Mesenteric fat pad (tissue), 1 donor: ENCODE measurements around the gene ZNF280B. TPM values are rescaled to one million over a fixed set of nuclear protein-coding genes. Genes with fewer than 3 reads are reported as not detected.
"Not testable (repeated sequence)": the region's sequence is repeated elsewhere in the genome, so short reads cannot be mapped to it uniquely, and the experiment has no call there.

Experiments
- DNase-seq: peaks from one replicate; pipeline ENCODE4 v3.0.0-alpha.2; 2020; ENCODE audit warnings: low spot score
- total RNA-seq: library from RNA; stranded (reverse); fragmentation: NEBNext Ultra II Directional; extraction: Animal tissue kit (Norgen Biotek cat#: 25700); gene quantifications from one replicate; pipeline ENCODE4 v1.2.1, GENCODE V29; 2021
- donor health status: DM: yes; HTN: yes; CAD: no.

Gene ZNF280B
- total RNA-seq, 1 donor from 2014 or later, result 1.1 TPM

- DNase-seq, result no peak
Observed at GRCh38 chr22:22535662-22536061, 27.1 kb upstream of the ZNF280B start.

DNA sequence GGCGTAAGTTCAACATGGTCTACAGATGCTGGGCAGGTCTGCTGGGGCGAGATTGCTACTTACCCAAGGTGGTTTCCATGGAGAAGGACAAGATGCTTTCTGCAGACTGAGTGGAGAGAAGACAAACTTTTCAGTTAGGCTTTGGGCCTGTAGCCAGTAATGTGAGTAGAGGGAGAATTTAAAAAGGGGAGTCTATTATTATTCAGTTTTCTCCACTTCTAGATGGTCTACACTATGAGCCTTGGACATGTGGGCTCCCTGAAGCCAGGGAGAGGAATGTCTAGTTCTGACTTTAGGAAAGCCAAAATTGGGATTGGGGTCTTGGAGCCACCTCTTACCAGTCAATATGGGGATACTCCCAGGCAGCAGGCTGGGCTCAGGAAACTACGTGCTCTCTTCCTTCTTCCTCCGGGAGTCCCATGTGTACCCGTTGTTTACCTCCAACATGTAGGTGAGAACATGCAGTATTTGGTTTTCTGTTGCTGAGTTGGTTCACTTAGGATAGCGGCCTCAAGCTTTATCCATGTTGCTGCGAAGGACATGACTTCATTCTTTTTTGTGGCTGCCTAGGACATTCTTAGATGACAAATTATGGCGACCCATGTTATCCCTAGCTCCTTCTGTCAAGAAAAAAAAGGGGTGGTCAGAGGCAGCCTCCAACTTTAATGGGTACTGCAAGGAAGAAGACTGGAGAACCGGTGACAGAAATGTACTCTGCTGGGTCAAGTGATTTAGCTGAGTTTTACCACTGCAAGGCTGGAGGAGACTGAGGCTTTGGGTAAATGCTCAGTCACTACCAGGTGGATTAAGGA lies 26.3 kb upstream of the ZNF280B start:
- DNase-seq, result no peak

- no peak for DNase-seq
Observed at GRCh38 chr22:22533863-22534262, 25.3 kb upstream of the ZNF280B start.

DNA sequence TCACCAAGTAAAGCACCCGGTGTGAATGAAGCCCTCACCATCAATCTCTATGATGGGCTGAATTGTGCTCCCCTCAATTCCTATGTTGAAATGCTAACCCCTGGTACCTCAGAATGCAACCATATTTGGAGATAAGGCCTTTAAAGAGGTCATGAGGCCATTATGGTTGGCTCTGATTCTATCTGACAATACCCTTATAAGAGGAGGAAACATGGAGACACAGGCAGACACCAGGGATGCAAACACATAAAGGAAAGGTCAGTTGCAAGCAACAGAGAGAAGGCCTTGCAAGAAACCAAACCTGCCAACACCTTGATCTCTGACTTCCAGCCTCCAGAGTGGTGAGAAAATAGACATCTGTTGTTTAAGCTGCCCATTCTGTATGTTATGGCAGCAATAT lies 24.9 kb upstream of the ZNF280B start:
- no peak for DNase-seq

DNA sequence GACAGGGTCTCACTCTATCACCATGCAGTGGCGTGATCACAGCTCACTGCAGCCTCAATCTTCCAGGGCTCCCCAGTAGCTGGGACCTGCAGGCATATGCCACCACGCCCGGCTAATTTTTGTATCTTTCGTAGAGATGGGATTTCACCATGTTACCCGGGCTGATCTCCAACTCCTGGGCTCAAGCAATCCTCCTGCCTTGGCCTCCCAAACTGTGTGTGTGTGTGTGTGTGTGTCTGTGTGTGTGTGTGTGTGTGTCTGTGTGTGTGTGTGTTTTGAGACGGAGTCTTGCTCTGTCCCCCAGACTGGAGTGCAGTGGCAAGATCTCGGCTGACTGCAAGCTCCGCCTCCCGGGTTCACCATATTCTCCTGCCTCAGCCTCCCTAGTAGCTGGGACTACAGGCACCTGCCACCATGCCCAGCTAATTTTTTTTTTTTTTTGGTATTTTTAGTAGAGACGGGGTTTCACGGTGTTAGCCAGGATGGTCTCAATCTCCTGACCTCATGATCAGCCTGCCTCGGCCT lies 24.1 kb upstream of the ZNF280B start:
- DNase-seq, result peak; percentile 9

- DNase-seq, result no peak
Observed at GRCh38 chr22:22531770-22532546, 23.4 kb upstream of the ZNF280B start.

DNA sequence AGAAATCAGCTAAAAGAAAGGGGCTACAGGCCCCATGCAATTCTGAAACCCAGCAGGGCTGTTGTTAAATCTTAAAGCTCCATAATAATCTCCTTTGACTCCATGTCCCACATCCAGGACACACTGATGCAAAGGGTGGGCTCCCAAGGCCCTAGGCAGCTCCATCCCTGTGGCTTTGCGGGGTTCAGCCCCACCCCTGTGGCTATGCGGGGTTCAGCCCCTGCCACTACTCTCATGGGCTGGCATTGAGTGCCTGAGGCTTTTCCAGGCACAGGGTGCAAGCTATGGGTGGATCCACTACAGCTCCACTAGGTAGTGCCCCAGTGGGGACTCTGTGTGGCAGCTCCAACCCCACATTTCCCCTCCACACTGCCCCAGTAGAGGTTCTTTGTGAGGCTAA lies 20.2 kb upstream of the ZNF280B start:
- DNase-seq, result no peak

DNA sequence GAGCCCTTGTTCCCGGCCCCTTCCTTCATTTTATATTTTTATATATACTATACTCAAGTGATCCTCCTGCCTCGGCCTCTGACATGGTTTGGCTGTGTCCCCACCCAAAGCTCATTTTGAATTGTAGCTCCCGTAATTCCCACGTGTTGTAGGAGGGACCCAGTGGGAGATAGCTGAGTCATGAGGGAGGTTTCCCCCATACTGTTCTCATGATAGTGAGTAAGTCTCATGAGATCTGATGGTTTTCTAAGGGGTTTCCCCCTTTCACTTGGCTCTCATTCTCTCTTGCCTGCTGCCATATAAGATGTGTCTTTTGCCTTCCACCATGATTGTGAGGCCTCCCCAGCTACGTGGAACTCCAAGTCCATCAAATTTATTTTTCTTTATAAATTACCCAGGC lies 18.8 kb upstream of the ZNF280B start:
- no peak for DNase-seq

GRCh38 chr22:22526125-22526912 lies 17.8 kb upstream of the ZNF280B start:
- DNase-seq, result no peak

DNA sequence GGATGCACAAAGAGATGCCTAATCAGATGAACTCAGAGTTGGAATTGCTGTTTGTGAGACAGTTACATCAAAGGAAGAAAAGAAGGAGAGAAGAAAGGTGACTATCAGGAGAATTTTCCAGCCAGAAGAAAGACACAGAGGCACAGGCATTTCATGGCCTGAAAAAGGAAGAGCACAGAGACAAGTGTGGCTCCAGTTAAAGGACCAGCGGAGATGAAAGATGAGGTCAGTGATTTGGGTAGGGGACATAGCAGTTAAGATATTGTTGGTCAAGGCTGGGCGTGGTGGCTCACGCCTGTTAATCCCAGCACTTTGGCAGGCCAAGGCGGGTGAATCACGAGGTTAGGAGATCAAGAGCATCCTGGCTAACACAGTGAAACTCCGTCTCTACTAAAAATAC lies 15.0 kb upstream of the ZNF280B start:
- DNase-seq, result no peak

DNA sequence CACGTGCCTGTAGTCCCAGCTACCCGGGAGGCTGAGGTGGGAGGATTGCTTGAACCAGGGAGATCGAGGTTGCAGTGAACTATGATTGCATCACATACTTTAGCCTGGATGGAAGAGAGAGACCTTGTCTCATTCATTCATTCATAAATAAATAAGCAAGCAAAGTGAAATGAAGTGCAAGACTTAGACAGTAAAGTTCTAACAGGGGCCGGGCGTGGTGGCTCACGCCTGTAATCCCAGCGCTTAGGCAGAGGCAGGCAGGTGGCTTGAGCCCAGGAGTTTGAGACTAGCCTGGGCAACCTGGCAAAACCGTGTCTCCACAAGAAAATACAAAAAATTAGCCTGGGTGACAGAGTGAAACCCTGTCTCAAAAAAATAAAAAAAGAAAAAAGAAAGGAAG lies 13.1 kb upstream of the ZNF280B start:
- DNase-seq, result no peak

DNA sequence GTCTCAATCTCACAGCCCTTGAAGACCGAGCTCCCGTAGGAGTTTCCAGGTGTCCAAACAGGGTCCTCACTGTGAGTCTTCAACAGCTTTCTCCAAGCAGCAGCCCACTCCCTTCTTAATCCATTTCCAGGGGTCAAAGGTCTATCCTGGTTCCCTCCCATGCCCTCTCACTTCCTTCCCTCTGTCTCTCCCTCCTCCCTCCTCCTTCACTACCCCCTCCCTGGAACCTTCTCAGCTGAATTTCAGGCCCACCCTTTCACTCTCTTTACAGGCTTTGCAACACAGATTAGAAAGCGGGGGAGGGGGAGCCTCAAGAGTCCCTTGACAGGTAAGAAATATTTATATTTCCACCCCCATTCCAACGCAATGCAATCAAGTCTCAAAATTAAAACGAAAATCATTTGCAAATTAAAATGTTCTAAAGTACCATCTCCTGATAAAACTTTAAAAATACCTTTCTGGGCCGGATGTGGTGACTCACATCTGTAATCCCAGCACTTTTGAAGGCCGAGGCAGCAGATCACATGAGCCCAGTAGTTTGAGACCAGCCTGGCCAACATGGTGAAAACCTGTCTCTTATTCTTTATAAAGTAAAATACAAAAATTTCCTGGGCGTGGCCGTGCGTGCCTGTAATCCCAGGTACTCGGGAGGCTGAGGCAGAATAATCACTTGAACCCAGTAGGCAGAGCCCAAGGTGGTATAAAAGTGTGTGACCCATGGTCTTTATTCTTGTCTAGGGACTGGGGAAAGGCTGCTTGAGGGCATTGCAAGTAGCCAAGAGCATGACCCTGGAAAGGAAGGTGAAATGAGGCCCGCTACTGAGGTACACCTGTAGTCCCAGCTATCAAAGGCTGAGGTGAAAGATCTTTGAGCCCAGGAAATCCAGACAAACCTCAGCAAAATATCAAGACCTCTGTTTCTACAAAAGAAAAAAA lies 12.4 kb upstream of the ZNF280B start:
- DNase-seq, result no peak

DNA sequence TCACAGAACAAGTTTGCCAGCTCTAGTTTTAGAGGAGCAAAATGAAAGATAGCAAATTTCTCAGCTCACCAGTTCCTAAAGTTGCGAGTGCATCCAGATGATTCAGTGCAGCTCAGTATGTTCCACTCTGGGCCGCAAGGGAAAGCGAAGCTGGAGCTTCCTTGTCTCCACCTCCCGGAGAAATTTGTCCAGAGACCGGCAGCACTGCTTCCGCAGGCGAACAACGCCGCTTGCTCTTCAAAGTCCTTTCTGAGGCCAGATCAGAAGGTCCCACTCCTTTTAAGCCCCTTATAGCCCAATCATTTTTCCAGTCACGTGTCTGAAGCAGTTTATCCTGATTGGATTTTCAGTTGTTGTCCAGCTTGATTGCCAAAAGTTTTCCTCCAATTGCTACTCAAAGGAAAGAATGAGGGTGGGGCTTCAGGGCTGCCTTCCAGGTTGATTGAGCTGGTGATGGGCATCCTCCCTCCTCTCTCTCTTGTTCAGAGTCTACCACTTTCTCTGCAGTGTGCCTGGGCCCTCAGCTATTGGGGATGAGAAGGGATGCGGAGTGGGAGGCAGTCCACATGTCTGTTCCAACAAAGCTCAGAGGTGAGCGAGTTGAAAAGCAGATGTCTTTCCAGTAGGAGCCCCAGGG lies 11.6 kb upstream of the ZNF280B start, which contains the start of gene ZNF280A:
Gene ZNF280A (minus strand): TSS at position 251 of the 637 bp plus-strand sequence. CDS start 4,640 bp downstream, outside the sequence.
- no peak for DNase-seq

- DNase-seq, result no peak
Observed at GRCh38 chr22:22519591-22519990, 11.0 kb upstream of the ZNF280B start.

DNA sequence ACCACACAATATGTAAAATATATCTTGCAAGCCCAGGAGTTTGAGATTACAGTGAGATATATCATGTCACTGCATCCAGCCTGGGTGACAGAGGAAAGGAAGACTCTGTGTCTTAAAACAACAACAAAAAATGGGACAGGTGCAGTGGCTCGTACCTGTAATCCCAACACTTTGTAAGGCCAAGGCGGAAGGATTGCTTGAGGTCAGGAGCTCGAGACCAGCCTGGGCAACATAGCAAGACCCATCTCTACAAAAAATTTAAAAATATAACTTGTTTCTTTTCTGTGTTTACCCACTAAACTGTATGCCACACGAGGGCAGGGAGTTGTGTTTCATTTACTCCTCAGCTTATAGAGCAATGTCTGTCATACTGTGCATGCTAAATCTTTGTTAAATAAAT lies 8.4 kb upstream of the ZNF280B start:
- no peak for DNase-seq

DNA sequence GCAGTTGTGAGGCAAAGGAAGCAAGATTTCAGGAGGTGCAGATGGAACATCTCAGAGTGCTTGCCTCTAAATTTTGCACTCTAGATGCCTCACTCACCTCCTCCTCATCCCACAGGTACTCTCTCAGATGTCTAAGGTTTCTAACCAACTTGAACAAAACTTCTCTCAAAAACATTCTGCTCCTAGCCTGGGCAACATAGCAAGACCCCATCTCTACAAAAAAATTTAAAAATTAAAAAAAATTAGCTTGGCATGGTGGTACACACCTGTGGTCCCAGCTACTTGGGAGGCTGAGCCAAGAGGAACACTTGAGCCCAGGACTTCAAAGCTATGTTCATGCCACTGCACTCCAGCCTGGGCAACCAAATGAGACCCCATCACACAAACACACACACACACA lies 7.3 kb upstream of the ZNF280B start:
- no peak for DNase-seq

GRCh38 chr22:22514431-22514830 lies 5.9 kb upstream of the ZNF280B start:
- not testable (repeated sequence) for DNase-seq

DNA sequence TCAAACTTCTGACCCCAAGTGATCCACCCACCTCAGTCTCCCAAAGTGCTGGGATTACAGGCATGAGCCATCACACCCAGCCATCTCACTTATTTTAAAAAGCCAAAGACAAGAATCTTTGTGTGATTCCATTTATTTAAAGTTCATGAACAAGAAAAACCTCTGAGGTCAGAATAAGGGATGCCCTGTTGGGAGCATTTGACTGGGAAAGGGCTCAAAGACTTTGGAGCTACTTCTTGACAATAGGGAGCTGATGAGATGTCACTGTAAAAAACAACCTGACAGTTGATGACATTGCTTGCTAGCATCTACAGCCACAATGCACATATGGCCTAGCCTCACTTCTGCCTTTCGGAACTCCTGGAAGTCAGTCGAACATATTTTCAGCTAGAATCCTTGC lies 5.1 kb upstream of the ZNF280B start:
- no peak for DNase-seq

DNA sequence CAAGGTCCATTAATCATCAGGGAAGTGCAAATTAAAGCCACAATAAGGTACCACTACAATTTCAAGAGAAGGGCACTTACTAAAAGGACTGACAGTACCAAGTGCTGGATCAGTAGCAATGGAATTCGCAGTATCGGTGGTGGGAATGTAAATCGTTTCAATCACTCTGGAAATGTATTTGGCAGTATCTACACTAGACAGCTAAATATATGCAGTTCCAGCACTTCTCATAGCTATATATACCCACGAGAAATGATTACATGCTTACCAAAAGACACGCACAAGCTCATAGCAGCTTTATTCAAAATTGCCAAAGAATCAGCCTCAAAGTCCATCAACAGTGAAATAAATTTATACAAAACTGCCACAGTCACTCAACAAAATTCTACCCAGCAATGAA lies 4.4 kb upstream of the ZNF280B start:
- no peak for DNase-seq

DNA sequence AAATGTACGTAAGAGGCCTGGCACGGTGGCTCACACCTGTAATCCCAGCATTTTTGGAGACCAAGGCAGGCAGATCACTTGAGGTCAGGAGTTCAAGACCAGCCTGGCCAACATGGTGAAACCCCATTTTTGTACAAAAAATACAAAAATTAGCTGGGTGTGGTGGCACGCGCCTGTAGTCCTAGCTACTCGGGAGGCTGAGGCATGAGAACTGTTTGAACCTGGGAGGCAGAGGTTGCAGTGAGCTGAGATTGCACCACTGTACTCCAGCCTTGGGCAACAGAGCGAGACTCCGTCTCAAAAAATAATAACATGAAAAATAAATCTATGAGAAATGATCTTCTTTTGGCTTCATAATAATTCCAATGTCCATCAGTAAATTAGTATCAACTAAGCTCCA lies 2.3 kb upstream of the ZNF280B start:
- not testable (repeated sequence) for DNase-seq
